H1 (cell line): ENCODE data around the gene ZBTB4.

Experiments
- CHD1 ChIP-seq: IDR thresholded peaks from 2 replicates; pipeline ENCODE4 v1.6.1; 2012; ENCODE audit warnings: low read depth, low read length, improper control_type of control experiment
- MAFK ChIP-seq: IDR thresholded peaks from 2 replicates; pipeline ENCODE4 v1.6.1; 2012; ENCODE audit warnings: low read depth, mild to moderate bottlenecking, improper control_type of control experiment, low read length
- MAX ChIP-seq: IDR thresholded peaks from 2 replicates; pipeline ENCODE4 v1.6.1; 2012; ENCODE audit warnings: inconsistent platforms
- SP1 ChIP-seq: IDR thresholded peaks from 2 replicates; pipeline ENCODE4 v1.6.1; 2011; ENCODE audit warnings: low read depth, low read length
- USF2 ChIP-seq: IDR thresholded peaks from 2 replicates; pipeline ENCODE4 v1.6.1; 2011; ENCODE audit warnings: low read length, improper control_type of control experiment
- TF ChIP-seq, protein P1 (sequence below), 3 experiments: IDR thresholded peaks; 1 replicate in 2 of 3; 2 replicates in 1 of 3; pipeline versions ENCODE4 v1.5.1 to v1.6.1; 2011; ENCODE audit warnings: low read length in 3 of 3, mild to moderate bottlenecking in 3 of 3, inconsistent platforms in 2 of 3, low read depth in 1 of 3, moderate library complexity in 1 of 3; ENCODE audit not compliant: insufficient read depth in 1 of 3; ENCODE audit errors: control extremely low read depth in 1 of 3

GRCh38 chr17:7495906-7496434, 16.5 kb upstream of the ZBTB4 start:
- TF ChIP-seq MAX (no peak), MAFK (no peak), SP1 (no peak), CHD1 (no peak), USF2 (no peak)
- TF ChIP-seq, protein P1, sequence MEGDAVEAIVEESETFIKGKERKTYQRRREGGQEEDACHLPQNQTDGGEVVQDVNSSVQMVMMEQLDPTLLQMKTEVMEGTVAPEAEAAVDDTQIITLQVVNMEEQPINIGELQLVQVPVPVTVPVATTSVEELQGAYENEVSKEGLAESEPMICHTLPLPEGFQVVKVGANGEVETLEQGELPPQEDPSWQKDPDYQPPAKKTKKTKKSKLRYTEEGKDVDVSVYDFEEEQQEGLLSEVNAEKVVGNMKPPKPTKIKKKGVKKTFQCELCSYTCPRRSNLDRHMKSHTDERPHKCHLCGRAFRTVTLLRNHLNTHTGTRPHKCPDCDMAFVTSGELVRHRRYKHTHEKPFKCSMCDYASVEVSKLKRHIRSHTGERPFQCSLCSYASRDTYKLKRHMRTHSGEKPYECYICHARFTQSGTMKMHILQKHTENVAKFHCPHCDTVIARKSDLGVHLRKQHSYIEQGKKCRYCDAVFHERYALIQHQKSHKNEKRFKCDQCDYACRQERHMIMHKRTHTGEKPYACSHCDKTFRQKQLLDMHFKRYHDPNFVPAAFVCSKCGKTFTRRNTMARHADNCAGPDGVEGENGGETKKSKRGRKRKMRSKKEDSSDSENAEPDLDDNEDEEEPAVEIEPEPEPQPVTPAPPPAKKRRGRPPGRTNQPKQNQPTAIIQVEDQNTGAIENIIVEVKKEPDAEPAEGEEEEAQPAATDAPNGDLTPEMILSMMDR (IDR thresholded peaks at IDR 0.05; ENCODE audit: control extremely low read depth in 1 of 3, insufficient read depth in 1 of 3, low read depth in 1 of 3, low read length in 3 of 3): no peak
